OCI-LY1 (cell line): ENCODE results near the gene GLTP.

Experiments
- H2AFZ ChIP-seq: fragments of 200-600 bp; sonication (generic), shearing (Covaris generic); 2 replicates; pipeline ENCODE4 v1.6.0; 2014; ENCODE audit warnings: antibody characterized with exemption, mild to moderate bottlenecking, low read length
- H3F3A ChIP-seq: fragments of 200-600 bp; sonication (generic), shearing (Covaris generic); 2 replicates; pipeline ENCODE4 v1.6.0; 2014; ENCODE audit warnings: mild to moderate bottlenecking, antibody characterized with exemption, low read length, moderate library complexity; ENCODE audit not compliant: insufficient read depth
- H3K27ac ChIP-seq: fragments of 200-600 bp; sonication (generic); 2 replicates; pipeline ENCODE4 v1.5.1; 2014; ENCODE audit warnings: low read length, mixed run types, mild to moderate bottlenecking, low read depth; ENCODE audit not compliant: poor library complexity, severe bottlenecking
- H3K27me3 ChIP-seq: fragments of 200-600 bp; sonication (generic); 2 replicates; pipeline ENCODE4 v1.6.0; 2014; ENCODE audit warnings: antibody characterized with exemption, mild to moderate bottlenecking, low read length, moderate library complexity; ENCODE audit not compliant: insufficient read depth
- H3K36me3 ChIP-seq: fragments of 200-600 bp; sonication (generic); 2 replicates; pipeline ENCODE4 v1.6.1; 2014; ENCODE audit warnings: mild to moderate bottlenecking, antibody characterized with exemption, low read length, moderate library complexity, mixed read lengths; ENCODE audit not compliant: insufficient read depth
- H3K4me1 ChIP-seq: fragments of 200-600 bp; sonication (generic); 2 replicates; pipeline ENCODE4 v1.5.1; 2014; ENCODE audit warnings: mild to moderate bottlenecking, low read length, moderate library complexity; ENCODE audit not compliant: insufficient read depth, severe bottlenecking
- H3K4me2 ChIP-seq: fragments of 200-600 bp; sonication (generic), shearing (Covaris generic); 2 replicates; pipeline ENCODE4 v1.6.1; 2014; ENCODE audit warnings: low read length
- H3K4me3 ChIP-seq: fragments of 200-600 bp; sonication (generic); 2 replicates; pipeline ENCODE4 v1.5.1; 2014; ENCODE audit warnings: low read length, low read depth, mild to moderate bottlenecking, mixed read lengths; ENCODE audit not compliant: poor library complexity, severe bottlenecking
- H3K79me2 ChIP-seq: fragments of 200-600 bp; shearing (Covaris generic); 2 replicates; pipeline ENCODE4 v1.6.1; 2016; ENCODE audit warnings: mixed run types, low read length, mixed read lengths; ENCODE audit not compliant: insufficient read depth
- H3K9ac ChIP-seq: fragments of 200-600 bp; sonication (generic), shearing (Covaris generic); 2 replicates; pipeline ENCODE4 v1.6.1; 2014; ENCODE audit warnings: mild to moderate bottlenecking, low read length, mixed read lengths
- H3K9me2 ChIP-seq: fragments of 200-600 bp; sonication (generic), shearing (Covaris generic); 2 replicates; pipeline ENCODE4 v1.6.1; 2014; ENCODE audit warnings: low read depth, mild to moderate bottlenecking, low read length, mixed read lengths
- H3K9me3 ChIP-seq: fragments of 200-600 bp; shearing (Covaris generic); 2 replicates; pipeline ENCODE4 v1.6.1; 2014; ENCODE audit warnings: low read length, mixed read lengths
- H4K20me1 ChIP-seq: fragments of 200-600 bp; sonication (generic), shearing (Covaris generic); 2 replicates; pipeline ENCODE4 v1.6.0; 2016; ENCODE audit warnings: mild to moderate bottlenecking, low read length; ENCODE audit not compliant: insufficient read depth
- EZH2 ChIP-seq: fragments of 200-600 bp; sonication (generic), shearing (Covaris generic); IDR thresholded peaks from 2 replicates; pipeline ENCODE4 v1.8.0; 2017; ENCODE audit warnings: borderline replicate concordance, mixed run types, mild to moderate bottlenecking, antibody characterized with exemption, low read length, moderate library complexity, mixed read lengths
- TF ChIP-seq, protein P1 (sequence below): fragments of 200-600 bp; sonication (generic), shearing (Covaris generic); IDR thresholded peaks from 2 replicates; pipeline ENCODE4 v1.5.1; 2017; ENCODE audit warnings: mild to moderate bottlenecking, antibody characterized with exemption, low read length, moderate library complexity, mixed read lengths

Gene GLTP

GRCh38 chr12:109921982-109922381 is 41.6 kb upstream of the GLTP start:
- no peak for TF ChIP-seq EZH2
- TF ChIP-seq, protein P1, sequence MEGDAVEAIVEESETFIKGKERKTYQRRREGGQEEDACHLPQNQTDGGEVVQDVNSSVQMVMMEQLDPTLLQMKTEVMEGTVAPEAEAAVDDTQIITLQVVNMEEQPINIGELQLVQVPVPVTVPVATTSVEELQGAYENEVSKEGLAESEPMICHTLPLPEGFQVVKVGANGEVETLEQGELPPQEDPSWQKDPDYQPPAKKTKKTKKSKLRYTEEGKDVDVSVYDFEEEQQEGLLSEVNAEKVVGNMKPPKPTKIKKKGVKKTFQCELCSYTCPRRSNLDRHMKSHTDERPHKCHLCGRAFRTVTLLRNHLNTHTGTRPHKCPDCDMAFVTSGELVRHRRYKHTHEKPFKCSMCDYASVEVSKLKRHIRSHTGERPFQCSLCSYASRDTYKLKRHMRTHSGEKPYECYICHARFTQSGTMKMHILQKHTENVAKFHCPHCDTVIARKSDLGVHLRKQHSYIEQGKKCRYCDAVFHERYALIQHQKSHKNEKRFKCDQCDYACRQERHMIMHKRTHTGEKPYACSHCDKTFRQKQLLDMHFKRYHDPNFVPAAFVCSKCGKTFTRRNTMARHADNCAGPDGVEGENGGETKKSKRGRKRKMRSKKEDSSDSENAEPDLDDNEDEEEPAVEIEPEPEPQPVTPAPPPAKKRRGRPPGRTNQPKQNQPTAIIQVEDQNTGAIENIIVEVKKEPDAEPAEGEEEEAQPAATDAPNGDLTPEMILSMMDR, result no peak
- H3K4me2 ChIP-seq, result no peak overlapping the region
- peaks cover 5% of the 10 kb centered on the region for H3K4me1 ChIP-seq

DNA sequence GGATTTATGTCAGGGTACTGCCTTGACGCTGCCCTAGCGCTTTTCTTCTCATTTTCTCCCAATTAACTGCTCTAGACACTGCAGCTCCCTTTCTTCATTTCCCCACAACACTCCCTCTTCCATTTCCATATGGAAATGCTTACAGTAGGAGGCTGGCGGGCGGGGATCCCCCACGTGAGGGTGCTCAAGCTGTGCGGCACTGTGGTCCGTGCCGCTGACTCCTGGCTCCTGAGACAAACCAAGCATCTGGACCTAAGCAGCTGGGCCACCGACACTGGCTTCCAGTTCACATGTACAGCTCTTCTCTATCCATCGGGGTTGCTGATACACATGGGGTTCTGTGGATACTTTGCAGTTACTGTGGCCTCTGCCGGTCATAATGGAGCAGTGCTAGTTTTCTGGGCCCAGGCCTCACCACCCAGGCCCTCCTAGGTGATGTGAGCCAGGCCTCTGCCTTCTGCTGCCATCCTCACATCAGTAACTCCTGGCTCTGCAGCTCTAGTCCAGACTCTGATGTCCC is 40.0 kb upstream of the GLTP start:
- Histone ChIP-seq H3K36me3 (peaks cover 18% of the 10 kb centered on the region), H3K4me3 (no peak overlapping the region), H3K9ac (no peak overlapping the region), H3K4me2 (no peak overlapping the region), H3K9me3 (no peaks in the 10 kb centered on the region), H3K27me3 (no peaks in the 10 kb centered on the region), H3K79me2 (no peaks in the 10 kb centered on the region), H3K27ac (no peak overlapping the region), H2AFZ (no peak overlapping the region), H4K20me1 (no peaks in the 10 kb centered on the region), H3K4me1 (peaks cover 5% of the 10 kb centered on the region), H3F3A (no peaks in the 10 kb centered on the region), H3K9me2 (no peaks in the 10 kb centered on the region)
- TF ChIP-seq, protein P1, result no peak
- TF ChIP-seq EZH2, result no peak

More at GRCh38 chr12:109921982-109922381, 41.6 kb upstream of the GLTP start:
- H3K9ac ChIP-seq, result no peak overlapping the region
- H3K9me2 ChIP-seq, result no peaks in the 10 kb centered on the region
- H3K27me3 ChIP-seq, result no peaks in the 10 kb centered on the region
- no peak overlapping the region for H3K27ac ChIP-seq
- no peaks in the 10 kb centered on the region for H3K79me2 ChIP-seq
- no peaks in the 10 kb centered on the region for H4K20me1 ChIP-seq
- no peaks in the 10 kb centered on the region for H3K9me3 ChIP-seq
- H3K36me3 ChIP-seq, result peaks cover 4% of the 10 kb centered on the region
- H2AFZ ChIP-seq, result no peak overlapping the region
- H3K4me3 ChIP-seq, result no peak overlapping the region
- H3F3A ChIP-seq, result no peaks in the 10 kb centered on the region

DNA sequence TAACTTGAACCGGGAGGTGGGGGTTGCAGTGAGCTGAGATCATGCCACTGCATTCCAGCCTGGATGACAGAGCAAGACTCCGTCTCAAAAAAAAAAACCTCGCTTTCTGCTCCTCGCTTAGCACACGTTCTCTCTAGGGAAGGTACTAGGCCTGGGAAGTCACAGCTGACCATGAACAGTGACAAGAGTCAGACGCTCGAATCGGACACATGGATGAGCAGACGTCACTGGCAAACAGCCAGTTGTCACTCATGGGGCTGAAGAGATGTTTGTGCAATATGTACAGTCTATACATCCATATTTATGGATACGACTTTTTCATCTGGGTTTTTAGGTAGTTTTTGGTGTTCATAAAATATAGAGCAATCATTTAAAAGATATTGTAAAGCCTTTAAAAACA is 39.1 kb upstream of the GLTP start:
- Histone ChIP-seq H3K27me3 (no peaks in the 10 kb centered on the region), H3K27ac (no peak overlapping the region), H3K9me3 (no peaks in the 10 kb centered on the region), H2AFZ (no peak overlapping the region), H3K4me1 (peaks cover 5% of the 10 kb centered on the region), H3K36me3 (peaks cover 18% of the 10 kb centered on the region), H3F3A (no peaks in the 10 kb centered on the region), H3K4me2 (no peak overlapping the region), H4K20me1 (no peaks in the 10 kb centered on the region), H3K9me2 (no peaks in the 10 kb centered on the region), H3K79me2 (no peaks in the 10 kb centered on the region), H3K4me3 (no peak overlapping the region), H3K9ac (no peak overlapping the region)
- TF ChIP-seq EZH2, result no peak

GRCh38 chr12:109916045-109916444 is 35.7 kb upstream of the GLTP start:
- no peak overlapping the region for H3K27ac ChIP-seq
- no peak overlapping the region for H2AFZ ChIP-seq
- no peak overlapping the region for H3K4me3 ChIP-seq
- no peak overlapping the region for H3K9ac ChIP-seq
- no peak overlapping the region for H3K4me2 ChIP-seq
- H3K9me2 ChIP-seq, result no peaks in the 10 kb centered on the region
- no peaks in the 10 kb centered on the region for H3K9me3 ChIP-seq
- H3K79me2 ChIP-seq, result no peaks in the 10 kb centered on the region
- no peaks in the 10 kb centered on the region for H4K20me1 ChIP-seq
- H3F3A ChIP-seq, result no peaks in the 10 kb centered on the region
- H3K4me1 ChIP-seq, result no peaks in the 10 kb centered on the region
- no peak for TF ChIP-seq EZH2
- TF ChIP-seq, protein P1, result no peak
- peaks cover 21% of the 10 kb centered on the region for H3K36me3 ChIP-seq
- no peaks in the 10 kb centered on the region for H3K27me3 ChIP-seq
